ENCODE measurements around the gene AR. TPM values are rescaled to one million over a fixed set of nuclear protein-coding genes. Genes with fewer than 3 reads are reported as not detected.

The AR gene
- total and polyA plus RNA-seq, 2 of the 4 experiments (the other 2 are of a cell fraction) = 1.5 to 4.7 TPM

DNA sequence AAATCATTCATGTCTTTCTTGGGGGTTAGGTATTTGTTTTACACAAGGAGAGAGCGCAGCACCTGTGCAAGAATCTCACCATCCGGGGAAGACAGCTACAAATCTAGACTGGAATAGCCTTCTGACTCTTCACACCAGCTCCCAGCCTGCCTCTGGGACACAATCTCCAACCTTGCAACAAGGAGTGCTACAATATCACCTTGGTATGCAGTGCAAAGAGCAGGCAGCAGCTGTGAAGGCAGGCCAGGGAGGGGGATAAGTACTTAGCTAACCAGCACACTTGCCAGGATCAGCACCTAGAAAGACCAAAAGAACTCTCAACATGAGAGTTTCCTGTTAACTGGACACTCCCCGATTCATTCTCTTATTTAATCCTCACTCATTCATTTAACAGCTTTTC lies 235.3 kb downstream of the AR start:
- H3K14ac ChIP-seq (replicated peaks; ENCODE audit: low read depth, low read length) = no peak overlapping the region
- no peak overlapping the region for H2BK15ac ChIP-seq (ENCODE audit: low read depth, low read length)
- H4K5ac ChIP-seq (ENCODE audit: low read depth, low read length) = no peak overlapping the region
- H3K4me1 ChIP-seq (ENCODE audit: control insufficient read depth, insufficient read depth, low read length) = no peaks in the 10 kb centered on the region
- H4K20me1 ChIP-seq (ENCODE audit: insufficient read depth, low read length) = no peaks in the 10 kb centered on the region
- H3K27ac ChIP-seq (ENCODE audit: insufficient read depth, low read length) = no peak overlapping the region
- H3K9me3 ChIP-seq (ENCODE audit: control insufficient read depth, insufficient read depth, low read length) = no peaks in the 10 kb centered on the region
- in situ Hi-C loops (cut with MboI; ENCODE audit: low sequenced_read_pairs) (no loop called here), dilution Hi-C loops (cut with HindIII; ENCODE audit: low sequenced_read_pairs, unreplicated experiment) (no loop called here), intact Hi-C loops (cut with micrococcal nuclease) (no loop called here)
- no peak overlapping the region for H3K23ac ChIP-seq (ENCODE audit: low read depth, low read length)
- no peak overlapping the region for H2BK20ac ChIP-seq (ENCODE audit: low read depth, low read length)
- no peaks in the 10 kb centered on the region for H3K79me1 ChIP-seq (ENCODE audit: low read depth in 1 of 2, low read length in 2 of 2)
- no peak overlapping the region for H2BK5ac ChIP-seq (ENCODE audit: low read depth, low read length, poor library complexity, severe bottlenecking)
- H4K8ac ChIP-seq (ENCODE audit: low read depth in 2 of 2, low read length in 2 of 2) = no peak overlapping the region
- H2AK5ac ChIP-seq (ENCODE audit: low read depth, low read length) = no peak overlapping the region
- H3K4me3 ChIP-seq (ENCODE audit: insufficient read depth, low read depth, low read length) = no peak overlapping the region
- ChIA-PET POLR2A (ENCODE audit: unreplicated experiment) (no interaction called here), CTCF (interaction anchor here (1.1 kb wide), 1 partner anchor 21 kb away, joined by 4 read pairs; no protein-coding TSS in a partner anchor)
- H2AFZ ChIP-seq (replicated peaks; ENCODE audit: low read length, poor library complexity) = no peak overlapping the region
- H3K9ac ChIP-seq (ENCODE audit: low read depth, low read length) = no peak overlapping the region
- no peaks in the 10 kb centered on the region for H3K36me3 ChIP-seq (ENCODE audit: control insufficient read depth, insufficient read depth, low read length)
- H3K9me1 ChIP-seq (ENCODE audit: insufficient read depth, low read length) = no peaks in the 10 kb centered on the region
- no peak for DNase-seq
- no TSS peak for BruUV-seq (replicated peaks)
- H2BK120ac ChIP-seq (ENCODE audit: low read depth, low read length) = no peak overlapping the region
- H3K56ac ChIP-seq (ENCODE audit: extremely low read depth, insufficient read depth, low read length) = no peak overlapping the region
- no peak overlapping the region for H2AK9ac ChIP-seq (replicated peaks; ENCODE audit: low read depth, low read length, poor library complexity)
- no peak overlapping the region for H3K4me2 ChIP-seq (ENCODE audit: low read depth, low read length)
- no peak for ATAC-seq (ENCODE audit: low read depth)
- no peaks in the 10 kb centered on the region; the same call in 1 of the 2 replicates for H3K27me3 ChIP-seq (ENCODE audit: control insufficient read depth, insufficient read depth, low read length)
- no peak overlapping the region for H3K18ac ChIP-seq (ENCODE audit: low read depth, low read length)
- no CpG with 5 or more reads among the region's 3 CpGs for WGBS, 2 experiments (ENCODE audit: extremely low coverage in 2 of 2, insufficient read length in 1 of 2)
- H4K91ac ChIP-seq (ENCODE audit: insufficient read depth, low read depth, low read length) = no peak overlapping the region
- H3K4ac ChIP-seq (ENCODE audit: low read depth, low read length) = no peak overlapping the region
- no peak for TF ChIP-seq RFX5 (IDR thresholded peaks at IDR 0.05; ENCODE audit: low read depth, low read length)
- no peak for TF ChIP-seq CEBPB (IDR thresholded peaks at IDR 0.05; ENCODE audit: low read depth, low read length)
- TF ChIP-seq, protein P1, sequence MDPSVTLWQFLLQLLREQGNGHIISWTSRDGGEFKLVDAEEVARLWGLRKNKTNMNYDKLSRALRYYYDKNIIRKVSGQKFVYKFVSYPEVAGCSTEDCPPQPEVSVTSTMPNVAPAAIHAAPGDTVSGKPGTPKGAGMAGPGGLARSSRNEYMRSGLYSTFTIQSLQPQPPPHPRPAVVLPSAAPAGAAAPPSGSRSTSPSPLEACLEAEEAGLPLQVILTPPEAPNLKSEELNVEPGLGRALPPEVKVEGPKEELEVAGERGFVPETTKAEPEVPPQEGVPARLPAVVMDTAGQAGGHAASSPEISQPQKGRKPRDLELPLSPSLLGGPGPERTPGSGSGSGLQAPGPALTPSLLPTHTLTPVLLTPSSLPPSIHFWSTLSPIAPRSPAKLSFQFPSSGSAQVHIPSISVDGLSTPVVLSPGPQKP (IDR thresholded peaks at IDR 0.05; ENCODE audit: borderline replicate concordance, low read depth, low read length) = no peak

Data from IMR-90 (cell line).